Tibial artery (tissue), 4 donors: ENCODE measurements around the gene KIAA0825.

ENCODE experiments used
- DNase-seq, 2 donors: peaks; one replicate each; pipeline ENCODE4 v3.0.0-alpha.2; 2019
- H3K27ac ChIP-seq, 2 donors: fragments of 200-600 bp; sonication (generic) in 1 of 2; 1 replicate in 1 of 2; 2 replicates in 1 of 2; pipeline ENCODE4 v1.5.1; 2018 to 2019; ENCODE audit warnings: mild to moderate bottlenecking in 1 of 2
- H3K27me3 ChIP-seq, 2 donors: fragments of 200-600 bp; sonication (generic) in 1 of 2; one replicate each; pipeline versions ENCODE4 v1.5.1 to v1.6.0; 2016 to 2019
- H3K36me3 ChIP-seq, 3 donors: fragments of 200-600 bp; sonication (generic) in 2 of 3; one replicate each; pipeline ENCODE4 v1.5.1; 2016 to 2019; ENCODE audit warnings: mild to moderate bottlenecking in 2 of 3
- H3K4me1 ChIP-seq, 4 donors: fragments of 200-600 bp; sonication (generic) in 2 of 4; 1 replicate in 3 of 4; 2 replicates in 1 of 4; pipeline ENCODE4 v1.5.1; 2016 to 2019
- H3K4me3 ChIP-seq, 2 donors: fragments of 200-600 bp; sonication (generic) in 1 of 2; 1 replicate in 1 of 2; 2 replicates in 1 of 2; pipeline ENCODE4 v1.5.1; 2018 to 2019; ENCODE audit warnings: mild to moderate bottlenecking in 2 of 2
- H3K9me3 ChIP-seq, 3 donors: fragments of 200-600 bp; sonication (generic) in 1 of 3; one replicate each; pipeline ENCODE4 v1.5.1; 2016 to 2019
- CTCF ChIP-seq, 2 experiments: fragments of 200-600 bp in 1 of 2; fragments of 450-650 bp in 1 of 2; IDR thresholded peaks; one replicate each; pipeline ENCODE4 v1.5.1; 2017 to 2019; ENCODE audit warnings: antibody characterized with exemption in 2 of 2, mild to moderate bottlenecking in 1 of 2, moderate library complexity in 1 of 2
- intact Hi-C: fragments of 100-400 bp; cut with DNase I; formaldehyde crosslinking; loops from one replicate; pipeline ENCODE4 v1.15.0; 2023; ENCODE audit warnings: low total_unique reads

The KIAA0825 gene

GRCh38 chr5:94113087-94113486 lies 505.3 kb downstream of the KIAA0825 start:
- H3K27me3 ChIP-seq, result no peaks in the 10 kb centered on the region
- no peak overlapping the region for H3K4me3 ChIP-seq
- H3K4me1 ChIP-seq, result peaks cover 0 to 11% (median 4%) of the 10 kb centered on the region in 4 donors
- H3K36me3 ChIP-seq, result no peaks in the 10 kb centered on the region
- intact Hi-C loops, result no loop called here
- no peak overlapping the region for H3K27ac ChIP-seq
- TF ChIP-seq CTCF (IDR thresholded peaks at IDR 0.05), result no peak
- H3K9me3 ChIP-seq, result peaks cover 0 to 6% (median 0%) of the 10 kb centered on the region in 3 donors
- DNase-seq, result no peak

GRCh38 chr5:94111209-94112004 lies 507.0 kb downstream of the KIAA0825 start:
- peak overlapping the region; percentile 92 to 95 for H3K27ac ChIP-seq
- intact Hi-C loops, result no loop called here

GRCh38 chr5:94103514-94104245 lies 514.7 kb downstream of the KIAA0825 start:
- Histone ChIP-seq H3K4me3 (no peak overlapping the region), H3K36me3 (no peaks in the 10 kb centered on the region), H3K9me3 (peaks cover 0 to 14% (median 0%) of the 10 kb centered on the region in 3 donors), H3K4me1 (no peaks in the 10 kb centered on the region), H3K27me3 (no peaks in the 10 kb centered on the region), H3K27ac (no peak overlapping the region)
- intact Hi-C loops, result loop anchor here (5.0 kb wide), 1 partner anchor 416 kb away; no protein-coding TSS in a partner anchor
- DNase-seq, result no peak
- no peak for TF ChIP-seq CTCF (IDR thresholded peaks at IDR 0.05)

More at GRCh38 chr5:94111209-94112004, 507.0 kb downstream of the KIAA0825 start:
- Histone ChIP-seq H3K9me3 (peaks cover 0 to 2% (median 0%) of the 10 kb centered on the region in 3 donors), H3K4me3 (peak overlapping the region; percentile 83 to 84), H3K36me3 (no peaks in the 10 kb centered on the region), H3K27me3 (no peaks in the 10 kb centered on the region), H3K4me1 (peaks cover 0 to 11% (median 4%) of the 10 kb centered on the region in 4 donors)
- TF ChIP-seq CTCF (IDR thresholded peaks at IDR 0.05), result peak in 1 of 2 experiments; percentile 19
- DNase-seq, result peak; percentile 95 to 97
